ENCODE data around the gene MUC4. TPM values are rescaled to one million over a fixed set of nuclear protein-coding genes. Genes with fewer than 3 reads are reported as not detected.
A peak's percentile ranks its signal among the peaks of the same experiment; 100 is the strongest.

MUC4 gene
- total and polyA plus RNA-seq, 3 experiments from 2014 or later: 0.24 to 0.35 TPM; not detected in 1

DNA sequence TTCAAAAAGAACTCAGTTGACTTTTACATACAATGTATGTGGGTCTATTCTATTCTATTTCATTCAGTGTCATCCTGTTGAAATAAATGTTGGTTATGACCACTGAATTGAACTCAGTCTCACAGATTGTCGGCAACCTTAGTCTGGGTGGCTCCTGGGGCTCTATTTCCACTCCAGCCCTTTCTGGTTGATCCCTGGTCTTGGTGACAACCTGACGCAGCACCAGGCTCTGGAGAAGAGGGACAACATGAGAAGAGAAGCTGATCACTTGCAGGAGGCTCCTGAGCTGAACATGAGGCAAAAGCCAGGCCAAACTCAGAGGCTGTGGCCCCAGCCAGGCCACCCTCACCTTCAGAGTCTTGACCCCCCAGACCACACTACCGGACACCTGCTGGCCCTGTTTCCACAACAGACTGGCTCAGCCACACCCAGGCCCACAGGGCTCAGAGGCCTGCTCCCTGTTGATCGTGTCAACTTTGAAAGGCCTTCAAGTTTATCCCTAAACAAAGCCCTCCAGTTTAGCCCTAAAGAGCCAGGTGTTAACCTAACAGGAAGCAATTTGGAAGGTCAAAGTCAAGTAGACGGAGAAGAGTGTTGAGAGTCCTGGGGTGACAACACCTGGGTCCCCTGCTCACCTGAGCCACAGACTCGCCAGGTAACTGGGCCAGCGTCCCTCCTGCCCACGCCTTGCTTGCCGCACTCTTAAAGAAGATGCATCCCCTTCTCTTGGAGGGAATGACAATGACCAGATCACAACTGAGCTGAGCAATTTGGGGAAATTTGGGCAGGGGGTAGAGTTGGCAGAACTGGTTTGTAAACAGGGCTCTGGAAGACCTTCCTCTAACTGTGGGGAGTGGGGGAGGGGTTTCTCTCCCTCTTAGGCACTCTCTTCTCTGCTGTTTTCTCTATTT lies 106.4 kb downstream of the MUC4 start:
- peak in 1 of 5 donors; percentile 36 for DNase-seq
- no peaks in the 10 kb centered on the region for H3K4me1 ChIP-seq (ENCODE audit: insufficient read depth, low read length)
- peaks cover 0 to 2% (median 0%) of the 10 kb centered on the region in 3 donors for H3K4me1 Mint-ChIP-seq
- peaks cover 12 to 21% (median 16%) of the 10 kb centered on the region in 3 donors for H3K36me3 Mint-ChIP-seq
- no peak overlapping the region for H3K4me3 ChIP-seq (ENCODE audit: low read length)
- H3K27ac ChIP-seq (ENCODE audit: low read depth, low read length): no peak overlapping the region
- CTCF ChIA-PET: no interaction called here
- POLR2A ChIA-PET: no interaction called here
- no peaks in the 10 kb centered on the region for H3K9me3 ChIP-seq (ENCODE audit: low read length)
- H3K27me3 Mint-ChIP-seq: no peaks in the 10 kb centered on the region
- no peaks in the 10 kb centered on the region for H3K27me3 ChIP-seq (ENCODE audit: insufficient read depth, low read length, poor library complexity, severe bottlenecking)
- no peaks in the 10 kb centered on the region for H3K9me3 Mint-ChIP-seq
- no peak overlapping the region for H3K4me3 Mint-ChIP-seq
- peak overlapping the region in 2 of 8 donors; percentile 49 for H3K27ac Mint-ChIP-seq
- H3K36me3 ChIP-seq (ENCODE audit: insufficient read depth, low read length): peaks cover 16% of the 10 kb centered on the region

DNA sequence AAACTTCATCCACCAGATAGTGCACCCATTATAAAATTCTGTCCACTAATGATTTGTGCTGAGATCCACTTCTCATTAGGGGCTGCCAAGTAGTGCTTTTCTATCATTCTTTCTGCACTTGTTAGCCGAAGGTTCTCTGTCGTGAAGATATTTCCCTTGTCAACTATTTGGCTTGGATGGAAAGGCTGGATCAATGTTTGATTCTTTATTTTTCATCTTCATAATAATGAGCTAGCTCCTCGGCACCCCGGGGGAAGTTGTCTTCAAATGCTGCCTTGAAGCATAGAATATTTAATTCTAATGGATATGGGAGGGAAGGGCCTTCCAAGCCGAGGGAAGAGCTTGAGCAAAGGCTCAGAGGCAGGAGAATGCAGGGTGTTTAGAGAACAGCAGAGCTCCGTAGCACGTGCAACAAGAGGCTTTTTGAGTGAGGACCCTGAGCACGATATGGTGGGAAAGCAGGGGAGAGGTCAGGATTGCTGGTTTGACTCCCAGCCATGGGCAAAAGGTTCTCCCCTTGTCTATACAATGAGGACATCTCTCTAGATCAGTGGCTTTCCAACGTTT lies 107.2 kb downstream of the MUC4 start:
- H3K36me3 ChIP-seq (ENCODE audit: insufficient read depth, low read length): peaks cover 12% of the 10 kb centered on the region
- H3K27me3 Mint-ChIP-seq: no peaks in the 10 kb centered on the region
- peaks cover 0 to 4% (median 0%) of the 10 kb centered on the region in 3 donors for H3K4me1 Mint-ChIP-seq
- CTCF ChIA-PET: interaction anchor here (0.6 kb wide), 1 partner anchor 211 kb away, joined by 3 read pairs; no protein-coding TSS in a partner anchor
- POLR2A ChIA-PET: no interaction called here
- H3K4me3 ChIP-seq (ENCODE audit: low read length): no peak overlapping the region
- H3K9me3 ChIP-seq (ENCODE audit: low read length): no peaks in the 10 kb centered on the region
- no peaks in the 10 kb centered on the region for H3K27me3 ChIP-seq (ENCODE audit: insufficient read depth, low read length, poor library complexity, severe bottlenecking)
- H3K27ac ChIP-seq (ENCODE audit: low read depth, low read length): no peak overlapping the region
- H3K4me3 Mint-ChIP-seq: no peak overlapping the region
- H3K4me1 ChIP-seq (ENCODE audit: insufficient read depth, low read length): no peaks in the 10 kb centered on the region
- peaks cover 5 to 12% (median 9%) of the 10 kb centered on the region in 3 donors for H3K36me3 Mint-ChIP-seq
- H3K27ac Mint-ChIP-seq: no peak overlapping the region
- H3K9me3 Mint-ChIP-seq: no peaks in the 10 kb centered on the region
- DNase-seq: peak in 1 of 5 donors; percentile 18

DNA sequence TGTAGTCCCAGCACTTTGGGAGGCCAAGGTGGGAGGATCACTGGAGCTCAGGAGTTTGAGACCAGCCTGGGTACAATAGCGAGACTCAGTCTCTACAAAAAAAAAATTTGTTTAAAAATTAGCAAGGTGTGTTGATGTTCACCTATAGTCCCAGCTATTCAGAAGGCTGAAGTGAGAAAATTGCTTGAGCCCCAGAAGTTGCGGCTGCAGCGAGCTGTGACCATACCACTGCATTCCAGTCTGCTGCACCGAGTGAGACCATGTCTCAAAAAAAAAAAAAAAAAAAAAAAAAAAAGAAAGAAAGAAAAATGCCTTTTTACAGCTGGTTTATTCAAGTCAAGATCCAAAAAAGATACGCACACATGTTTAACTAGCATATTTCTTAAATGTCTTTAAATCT lies 108.0 kb downstream of the MUC4 start:
- no peaks in the 10 kb centered on the region for H3K9me3 ChIP-seq (ENCODE audit: low read length)
- peaks cover 7% of the 10 kb centered on the region for H3K36me3 ChIP-seq (ENCODE audit: insufficient read depth, low read length)
- H3K27ac ChIP-seq (ENCODE audit: low read depth, low read length): no peak overlapping the region
- POLR2A ChIA-PET: interaction anchor here (0.7 kb wide), 1 partner anchor 35 kb away, joined by 7 read pairs; no protein-coding TSS in a partner anchor
- no peaks in the 10 kb centered on the region for H3K4me1 ChIP-seq (ENCODE audit: insufficient read depth, low read length)
- Mint-ChIP-seq H3K4me1 (peaks cover 0 to 4% (median 0%) of the 10 kb centered on the region in 3 donors), H3K27ac (no peak overlapping the region), H3K36me3 (peaks cover under 1 to 5% (median 3%) of the 10 kb centered on the region in 3 donors), H3K4me3 (no peak overlapping the region), H3K9me3 (no peaks in the 10 kb centered on the region), H3K27me3 (no peaks in the 10 kb centered on the region)
- CTCF ChIA-PET: interaction anchor here (0.6 kb wide), 1 partner anchor 212 kb away, joined by 3 read pairs; no protein-coding TSS in a partner anchor
- peak in 1 of 5 donors; percentile 23 for DNase-seq
- no peak overlapping the region for H3K4me3 ChIP-seq (ENCODE audit: low read length)
- no peaks in the 10 kb centered on the region for H3K27me3 ChIP-seq (ENCODE audit: insufficient read depth, low read length, poor library complexity, severe bottlenecking)

DNA sequence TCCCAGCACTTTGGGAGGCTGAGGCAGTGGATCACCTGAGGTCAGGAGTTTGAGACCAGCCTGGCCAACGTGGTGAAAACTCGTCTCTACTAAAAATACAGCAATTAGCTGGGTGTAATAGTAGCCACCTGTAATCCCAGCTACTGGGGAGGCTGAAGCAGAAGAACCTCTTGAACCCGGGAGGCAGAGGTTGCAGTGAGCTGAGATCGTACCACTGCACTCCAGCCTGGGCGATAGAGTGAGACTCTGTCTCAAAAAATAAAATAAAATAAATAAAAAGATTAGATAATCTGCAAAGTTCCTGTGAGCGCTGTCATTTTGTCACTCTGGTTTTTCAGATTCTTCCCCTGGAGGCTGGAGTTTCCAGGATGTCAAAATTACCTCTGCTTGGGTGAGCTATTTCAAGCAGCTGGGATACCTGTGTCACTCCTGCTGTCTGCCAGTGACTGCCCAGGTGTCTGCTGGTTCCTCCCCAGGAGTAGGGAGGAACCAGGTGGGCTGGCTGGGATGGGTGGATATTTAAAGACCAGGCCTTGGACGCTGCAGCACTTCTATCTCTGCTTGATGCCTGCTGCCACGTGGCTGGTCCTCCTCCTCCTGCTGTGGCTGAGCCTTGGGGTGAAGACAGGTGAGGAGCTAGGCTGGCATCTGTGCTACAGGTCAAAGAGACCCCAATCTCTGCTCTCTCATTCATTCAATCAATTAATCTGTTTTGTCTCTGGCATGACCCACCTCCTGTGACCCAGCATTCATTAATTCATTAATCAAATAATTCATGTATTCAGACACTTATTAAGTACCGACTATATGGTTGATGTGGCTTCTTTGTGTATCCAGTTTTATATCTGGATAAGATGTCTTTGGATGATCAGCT lies 110.5 kb downstream of the MUC4 start:
- Histone ChIP-seq H3K4me3 (ENCODE audit: low read length) (no peak overlapping the region), H3K27ac (ENCODE audit: low read depth, low read length) (no peak overlapping the region), H3K9me3 (ENCODE audit: low read length) (no peaks in the 10 kb centered on the region), H3K4me1 (ENCODE audit: insufficient read depth, low read length) (no peaks in the 10 kb centered on the region), H3K27me3 (ENCODE audit: insufficient read depth, low read length, poor library complexity, severe bottlenecking) (no peaks in the 10 kb centered on the region), H3K36me3 (ENCODE audit: insufficient read depth, low read length) (no peaks in the 10 kb centered on the region)
- Mint-ChIP-seq H3K4me3 (no peak overlapping the region), H3K27me3 (no peaks in the 10 kb centered on the region), H3K27ac (peak overlapping the region in 3 of 8 donors; percentile 20 to 50 (median 24)), H3K36me3 (peaks cover 0 to 8% (median 7%) of the 10 kb centered on the region in 3 donors), H3K9me3 (no peaks in the 10 kb centered on the region), H3K4me1 (peaks cover 0 to 4% (median under 1%) of the 10 kb centered on the region in 3 donors)
- DNase-seq: no peak
- ChIA-PET CTCF (interaction anchor here (1.0 kb wide), 1 partner anchor 94 kb away, joined by 3 read pairs; no protein-coding TSS in a partner anchor), POLR2A (no interaction called here)

GRCh38 chr3:195700319-195700718 lies 111.4 kb downstream of the MUC4 start:
- Mint-ChIP-seq H3K36me3 (peaks cover 4 to 13% (median 8%) of the 10 kb centered on the region in 3 donors), H3K4me1 (peaks cover 0 to 6% (median 4%) of the 10 kb centered on the region in 3 donors), H3K27me3 (no peaks in the 10 kb centered on the region), H3K9me3 (no peaks in the 10 kb centered on the region), H3K27ac (no peak overlapping the region), H3K4me3 (no peak overlapping the region)
- Histone ChIP-seq H3K27ac (ENCODE audit: low read depth, low read length) (no peak overlapping the region), H3K9me3 (ENCODE audit: low read length) (no peaks in the 10 kb centered on the region), H3K4me1 (ENCODE audit: insufficient read depth, low read length) (no peaks in the 10 kb centered on the region), H3K36me3 (ENCODE audit: insufficient read depth, low read length) (no peaks in the 10 kb centered on the region), H3K27me3 (ENCODE audit: insufficient read depth, low read length, poor library complexity, severe bottlenecking) (no peaks in the 10 kb centered on the region), H3K4me3 (ENCODE audit: low read length) (no peak overlapping the region)
- ChIA-PET CTCF (interaction anchor here (1.0 kb wide), 1 partner anchor 95 kb away, joined by 3 read pairs; no protein-coding TSS in a partner anchor), POLR2A (no interaction called here)
- DNase-seq: no peak

DNA sequence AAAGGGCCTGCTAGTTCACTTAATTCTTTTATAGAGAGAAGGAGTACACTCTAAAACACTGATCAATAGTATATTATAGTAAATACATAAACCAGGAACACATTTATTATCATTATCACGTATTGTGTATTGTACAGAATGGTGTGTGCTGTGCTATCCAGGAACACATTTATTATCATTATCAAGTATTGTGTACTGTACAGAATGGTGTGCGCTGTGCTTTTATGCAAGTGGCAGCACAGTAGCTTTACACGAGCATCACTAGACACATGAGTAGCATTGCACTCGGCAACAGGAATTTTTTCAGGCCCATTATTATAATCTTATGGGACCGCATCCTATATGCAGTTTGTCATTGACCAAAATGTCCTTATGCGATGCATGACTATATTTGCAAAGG lies 111.9 kb downstream of the MUC4 start:
- H3K4me3 Mint-ChIP-seq: no peak overlapping the region
- H3K4me1 Mint-ChIP-seq: peaks cover 0 to 6% (median 4%) of the 10 kb centered on the region in 3 donors
- H3K27me3 ChIP-seq (ENCODE audit: insufficient read depth, low read length, poor library complexity, severe bottlenecking): no peaks in the 10 kb centered on the region
- no peaks in the 10 kb centered on the region for H3K9me3 ChIP-seq (ENCODE audit: low read length)
- H3K27ac Mint-ChIP-seq: peak overlapping the region in 1 of 8 donors; percentile 19
- no peak overlapping the region for H3K27ac ChIP-seq (ENCODE audit: low read depth, low read length)
- no peaks in the 10 kb centered on the region for H3K27me3 Mint-ChIP-seq
- H3K36me3 Mint-ChIP-seq: peaks cover 4 to 16% (median 9%) of the 10 kb centered on the region in 3 donors
- no peaks in the 10 kb centered on the region for H3K9me3 Mint-ChIP-seq
- DNase-seq: no peak
- POLR2A ChIA-PET: no interaction called here
- H3K36me3 ChIP-seq (ENCODE audit: insufficient read depth, low read length): no peaks in the 10 kb centered on the region
- H3K4me3 ChIP-seq (ENCODE audit: low read length): no peak overlapping the region
- no peaks in the 10 kb centered on the region for H3K4me1 ChIP-seq (ENCODE audit: insufficient read depth, low read length)
- CTCF ChIA-PET: no interaction called here

- Histone ChIP-seq H3K27ac (ENCODE audit: low read depth, low read length) (no peak overlapping the region), H3K4me1 (ENCODE audit: insufficient read depth, low read length) (no peaks in the 10 kb centered on the region), H3K36me3 (ENCODE audit: insufficient read depth, low read length) (peaks cover 2% of the 10 kb centered on the region), H3K9me3 (ENCODE audit: low read length) (no peaks in the 10 kb centered on the region), H3K4me3 (ENCODE audit: low read length) (no peak overlapping the region), H3K27me3 (ENCODE audit: insufficient read depth, low read length, poor library complexity, severe bottlenecking) (no peaks in the 10 kb centered on the region)
- no peaks in the 10 kb centered on the region for H3K9me3 Mint-ChIP-seq
- no peak for DNase-seq
- H3K27ac Mint-ChIP-seq: peak overlapping the region in 1 of 8 donors; percentile 19
- H3K36me3 Mint-ChIP-seq: peaks cover 4 to 18% (median 9%) of the 10 kb centered on the region in 3 donors
- H3K4me1 Mint-ChIP-seq: peaks cover 0 to 6% (median 4%) of the 10 kb centered on the region in 3 donors
- H3K27me3 Mint-ChIP-seq: no peaks in the 10 kb centered on the region
- CTCF ChIA-PET: no interaction called here
- no peak overlapping the region for H3K4me3 Mint-ChIP-seq
- POLR2A ChIA-PET: no interaction called here
Measured at GRCh38 chr3:195699388-195699771, 112.3 kb downstream of the MUC4 start.
